Measurements from ENCODE around the gene CASQ2. TPM values are rescaled to one million over a fixed set of nuclear protein-coding genes. Genes with fewer than 3 reads are reported as not detected.
"Not testable (repeated sequence)": the region's sequence is repeated elsewhere in the genome, so short reads cannot be mapped to it uniquely, and the experiment has no call there.

The CASQ2 gene
- total and polyA plus RNA-seq, 2 donors (not counting 1 experiment from before 2014, with no cell fraction given): not detected

DNA sequence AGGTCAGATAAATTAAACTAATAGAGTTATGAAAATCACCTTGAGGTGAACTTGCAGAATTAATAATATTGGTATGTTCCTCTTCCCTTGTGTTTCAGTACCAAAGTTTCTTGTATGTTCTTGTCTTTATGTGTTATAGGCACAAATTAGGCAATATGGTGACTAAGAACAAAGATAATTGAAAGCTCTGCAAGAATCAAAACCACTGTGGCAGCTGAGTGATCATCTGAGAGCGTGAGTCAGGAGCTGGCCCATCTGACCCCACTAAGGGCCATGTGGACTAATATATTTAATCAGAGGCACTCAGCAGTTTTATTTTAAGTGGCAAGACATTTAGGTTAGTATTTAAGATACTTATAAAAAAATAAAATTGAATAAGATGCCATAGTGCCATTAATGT is 12.8 kb upstream of the CASQ2 start:
- H3K27me3 Mint-ChIP-seq: peaks cover 30% of the 10 kb centered on the region
- 83% methylated on average over 1 of the region's 1 CpG for WGBS (ENCODE audit: insufficient coverage)
- Histone ChIP-seq H3K27ac (ENCODE audit: low read length in 2 of 2) (no peak overlapping the region), H3K4me2 (replicated peaks; ENCODE audit: low read depth, low read length, poor library complexity, severe bottlenecking) (no peak overlapping the region), H3K27me3 (replicated peaks in 1 of 4; ENCODE audit: control extremely low read depth in 1 of 4, control insufficient read depth in 3 of 4, insufficient read depth in 4 of 4, low read length in 3 of 4) (peaks cover 0 to 5% (median 0%) of the 10 kb centered on the region in 4 experiments), H2AFZ (ENCODE audit: insufficient read depth, low read depth, low read length, poor library complexity, severe bottlenecking) (no peak overlapping the region), H3K4me3 (ENCODE audit: control extremely low read depth in 1 of 5, extremely low read depth in 1 of 5, insufficient read depth in 1 of 5, low read depth in 2 of 5, low read length in 4 of 5) (no peak overlapping the region), H3K36me3 (replicated peaks in 1 of 2; ENCODE audit: control extremely low read depth in 1 of 2, control insufficient read depth in 1 of 2, extremely low read depth in 1 of 2, insufficient read depth in 2 of 2, low read length in 1 of 2) (no peaks in the 10 kb centered on the region), H4K20me1 (ENCODE audit: control insufficient read depth, insufficient read depth, low read length, poor library complexity, severe bottlenecking) (no peaks in the 10 kb centered on the region), H3K9me3 (ENCODE audit: control extremely low read depth in 1 of 3, control insufficient read depth in 2 of 3, insufficient read depth in 1 of 3, low read length in 2 of 3) (no peaks in the 10 kb centered on the region), H3K79me2 (ENCODE audit: control insufficient read depth, insufficient read depth, low read length) (no peaks in the 10 kb centered on the region), H3K9ac (ENCODE audit: low read length) (no peak overlapping the region), H3K4me1 (ENCODE audit: control insufficient read depth in 2 of 2, insufficient read depth in 2 of 2, low read length in 2 of 2) (no peaks in the 10 kb centered on the region)
- ATAC-seq (ENCODE audit: low read depth): no peak
- H3K9me3 Mint-ChIP-seq (ENCODE audit: insufficient read depth): peaks cover 2% of the 10 kb centered on the region
- CTCF ChIA-PET: no interaction called here
- TF ChIP-seq EZH2 (IDR thresholded peaks at IDR 0.05; ENCODE audit: borderline replicate concordance, insufficient read depth, low read depth, low read length, poor library complexity, severe bottlenecking) (no peak), CTCF (IDR thresholded peaks at IDR 0.05) (no peak)
- intact Hi-C loops (cut with micrococcal nuclease): no loop called here
- no peaks in the 10 kb centered on the region for H3K4me1 Mint-ChIP-seq
- H3K4me3 Mint-ChIP-seq: no peak overlapping the region
- no peak for DNase-seq
- POLR2A ChIA-PET: no interaction called here
- no peak overlapping the region for H3K27ac Mint-ChIP-seq

- H3K36me3 ChIP-seq (replicated peaks in 1 of 2; ENCODE audit: control extremely low read depth in 1 of 2, control insufficient read depth in 1 of 2, extremely low read depth in 1 of 2, insufficient read depth in 2 of 2, low read length in 1 of 2); H3K4me3 ChIP-seq (ENCODE audit: control extremely low read depth in 1 of 5, extremely low read depth in 1 of 5, insufficient read depth in 1 of 5, low read depth in 2 of 5, low read length in 4 of 5); POLR2A ChIA-PET; intact Hi-C loops (cut with micrococcal nuclease); CTCF ChIA-PET; DNase-seq; H3K4me1 Mint-ChIP-seq; H3K27ac Mint-ChIP-seq; H3K9me3 Mint-ChIP-seq (ENCODE audit: insufficient read depth); H3K4me2 ChIP-seq (replicated peaks; ENCODE audit: low read depth, low read length, poor library complexity, severe bottlenecking); H3K4me3 Mint-ChIP-seq; H3K79me2 ChIP-seq (ENCODE audit: control insufficient read depth, insufficient read depth, low read length); H3K4me1 ChIP-seq (ENCODE audit: control insufficient read depth in 2 of 2, insufficient read depth in 2 of 2, low read length in 2 of 2); H3K9me3 ChIP-seq (ENCODE audit: control extremely low read depth in 1 of 3, control insufficient read depth in 2 of 3, insufficient read depth in 1 of 3, low read length in 2 of 3); H4K20me1 ChIP-seq (ENCODE audit: control insufficient read depth, insufficient read depth, low read length, poor library complexity, severe bottlenecking); H3K27ac ChIP-seq (ENCODE audit: low read length in 2 of 2); ATAC-seq (ENCODE audit: low read depth); H2AFZ ChIP-seq (ENCODE audit: insufficient read depth, low read depth, low read length, poor library complexity, severe bottlenecking); H3K9ac ChIP-seq (ENCODE audit: low read length); H3K27me3 ChIP-seq (replicated peaks in 1 of 4; ENCODE audit: control extremely low read depth in 1 of 4, control insufficient read depth in 3 of 4, insufficient read depth in 4 of 4, low read length in 3 of 4): not testable (repeated sequence)
- WGBS (ENCODE audit: insufficient coverage): 89% methylated on average over 1 of the region's 2 CpGs
- H3K27me3 Mint-ChIP-seq: peaks cover 30% of the 10 kb centered on the region
Measured at GRCh38 chr1:115780655-115781054, 12.1 kb upstream of the CASQ2 start.

- H3K36me3 ChIP-seq (replicated peaks in 1 of 2; ENCODE audit: control extremely low read depth in 1 of 2, control insufficient read depth in 1 of 2, extremely low read depth in 1 of 2, insufficient read depth in 2 of 2, low read length in 1 of 2); H3K4me1 ChIP-seq (ENCODE audit: control insufficient read depth in 2 of 2, insufficient read depth in 2 of 2, low read length in 2 of 2); H3K79me2 ChIP-seq (ENCODE audit: control insufficient read depth, insufficient read depth, low read length); H3K9ac ChIP-seq (ENCODE audit: low read length); H3K4me3 ChIP-seq (ENCODE audit: control extremely low read depth in 1 of 5, extremely low read depth in 1 of 5, insufficient read depth in 1 of 5, low read depth in 2 of 5, low read length in 4 of 5); CTCF ChIA-PET; DNase-seq; H3K4me2 ChIP-seq (replicated peaks; ENCODE audit: low read depth, low read length, poor library complexity, severe bottlenecking); H3K27ac ChIP-seq (ENCODE audit: low read length in 2 of 2); H3K4me1 Mint-ChIP-seq; H3K9me3 Mint-ChIP-seq (ENCODE audit: insufficient read depth); H3K4me3 Mint-ChIP-seq; ATAC-seq (ENCODE audit: low read depth); H3K9me3 ChIP-seq (ENCODE audit: control extremely low read depth in 1 of 3, control insufficient read depth in 2 of 3, insufficient read depth in 1 of 3, low read length in 2 of 3); POLR2A ChIA-PET; H3K27me3 ChIP-seq (replicated peaks in 1 of 4; ENCODE audit: control extremely low read depth in 1 of 4, control insufficient read depth in 3 of 4, insufficient read depth in 4 of 4, low read length in 3 of 4); H3K27ac Mint-ChIP-seq; H2AFZ ChIP-seq (ENCODE audit: insufficient read depth, low read depth, low read length, poor library complexity, severe bottlenecking); intact Hi-C loops (cut with micrococcal nuclease); H4K20me1 ChIP-seq (ENCODE audit: control insufficient read depth, insufficient read depth, low read length, poor library complexity, severe bottlenecking): not testable (repeated sequence)
- WGBS (ENCODE audit: insufficient coverage): no CpG with 5 or more reads among the region's 1 CpG
- H3K27me3 Mint-ChIP-seq: peaks cover 30% of the 10 kb centered on the region
Measured at GRCh38 chr1:115779075-115779474, 10.6 kb upstream of the CASQ2 start.
